Vagina (tissue), 2 donors: ENCODE measurements around the gene ALDH4A1. TPM values are rescaled to one million over a fixed set of nuclear protein-coding genes. Genes with fewer than 3 reads are reported as not detected.
A peak's percentile ranks its signal among the peaks of the same experiment; 100 is the strongest.

Experiments used
- DNase-seq, 2 donors: peaks; one replicate each; pipeline ENCODE4 v3.0.0-alpha.2; 2017; ENCODE audit errors: extremely low spot score in 2 of 2
- H3K27ac ChIP-seq: fragments of 200-600 bp; sonication (generic); one replicate; pipeline ENCODE4 v1.5.1; 2019
- H3K27me3 ChIP-seq: fragments of 200-600 bp; sonication (generic); one replicate; pipeline ENCODE4 v1.5.1; 2019
- H3K36me3 ChIP-seq, 2 donors: fragments of 200-600 bp; sonication (generic); one replicate each; pipeline ENCODE4 v1.5.1; 2017 to 2019
- H3K4me1 ChIP-seq: fragments of 200-600 bp; sonication (generic); one replicate; pipeline ENCODE4 v1.5.1; 2019
- H3K4me3 ChIP-seq, 2 donors: fragments of 200-600 bp; sonication (generic); 1 replicate in 1 of 2; 2 replicates in 1 of 2; pipeline ENCODE4 v1.5.1; 2016 to 2019
- H3K9me3 ChIP-seq: fragments of 200-600 bp; sonication (generic); one replicate; pipeline ENCODE4 v1.5.1; 2019
- POLR2A ChIP-seq, 2 donors: fragments of 450-650 bp; IDR thresholded peaks; one replicate each; pipeline ENCODE4 v1.6.1; 2017; ENCODE audit warnings: antibody characterized with exemption in 2 of 2, mild to moderate bottlenecking in 2 of 2, moderate library complexity in 2 of 2
- POLR2AphosphoS5 ChIP-seq, 2 donors: sonication (generic); formaldehyde crosslinking; IDR thresholded peaks; one replicate each; pipeline ENCODE4 v1.9.0; 2017; ENCODE audit warnings: antibody characterized with exemption in 2 of 2, mild to moderate bottlenecking in 2 of 2, low read depth in 1 of 2; ENCODE audit not compliant: insufficient read depth in 1 of 2
- intact Hi-C: fragments of 100-400 bp; cut with DNase I; formaldehyde crosslinking; loops from one replicate; pipeline ENCODE4 v1.15.1; 2023
- total RNA-seq: library from RNA; depleted of rRNA; stranded (reverse); fragments of >200 nt; gene quantifications from one replicate; pipeline ENCODE4 v1.2.3, GENCODE V29; 2016
- TF ChIP-seq, protein P1 (sequence below), 3 experiments: fragments of 450-650 bp in 2 of 3; fragments of 200-600 bp in 1 of 3; sonication (generic) in 1 of 3; IDR thresholded peaks; one replicate each; pipeline ENCODE4 v1.5.1; 2017 to 2019; ENCODE audit warnings: antibody characterized with exemption in 3 of 3, mild to moderate bottlenecking in 2 of 3, moderate library complexity in 2 of 3

The ALDH4A1 gene
- total RNA-seq, 1 donor from 2014 or later, result 39.5 TPM

DNA sequence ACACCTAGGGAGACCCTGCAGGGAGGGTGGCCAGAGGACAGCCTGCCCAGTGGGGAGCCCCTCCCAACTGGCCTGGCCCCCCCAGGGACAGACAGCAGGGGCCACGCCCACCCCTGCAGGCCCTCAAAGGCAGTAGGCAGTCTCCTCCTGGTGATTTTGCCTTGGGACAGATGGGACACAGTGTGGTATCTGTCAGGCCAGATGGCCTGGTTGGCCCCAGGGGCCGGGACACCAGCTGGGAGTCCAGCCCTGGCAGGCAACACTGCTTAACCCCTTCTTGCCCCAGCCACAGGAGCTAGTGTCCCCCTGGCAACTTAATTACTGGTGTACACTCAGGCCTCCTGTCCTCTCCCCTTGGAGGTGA lies 36.3 kb upstream of the ALDH4A1 start:
- DNase-seq, result no peak
- Histone ChIP-seq H3K36me3 (no peaks in the 10 kb centered on the region), H3K27me3 (no peaks in the 10 kb centered on the region), H3K4me1 (peaks cover 49% of the 10 kb centered on the region), H3K27ac (peak overlapping the region; percentile 6), H3K9me3 (no peaks in the 10 kb centered on the region), H3K4me3 (no peak overlapping the region)
- intact Hi-C loops, result no loop called here
- TF ChIP-seq POLR2A (IDR thresholded peaks at IDR 0.05), result no peak
- no peak for TF ChIP-seq POLR2AphosphoS5 (IDR thresholded peaks at IDR 0.05; ENCODE audit: insufficient read depth in 1 of 2, low read depth in 1 of 2)
- TF ChIP-seq, protein P1, sequence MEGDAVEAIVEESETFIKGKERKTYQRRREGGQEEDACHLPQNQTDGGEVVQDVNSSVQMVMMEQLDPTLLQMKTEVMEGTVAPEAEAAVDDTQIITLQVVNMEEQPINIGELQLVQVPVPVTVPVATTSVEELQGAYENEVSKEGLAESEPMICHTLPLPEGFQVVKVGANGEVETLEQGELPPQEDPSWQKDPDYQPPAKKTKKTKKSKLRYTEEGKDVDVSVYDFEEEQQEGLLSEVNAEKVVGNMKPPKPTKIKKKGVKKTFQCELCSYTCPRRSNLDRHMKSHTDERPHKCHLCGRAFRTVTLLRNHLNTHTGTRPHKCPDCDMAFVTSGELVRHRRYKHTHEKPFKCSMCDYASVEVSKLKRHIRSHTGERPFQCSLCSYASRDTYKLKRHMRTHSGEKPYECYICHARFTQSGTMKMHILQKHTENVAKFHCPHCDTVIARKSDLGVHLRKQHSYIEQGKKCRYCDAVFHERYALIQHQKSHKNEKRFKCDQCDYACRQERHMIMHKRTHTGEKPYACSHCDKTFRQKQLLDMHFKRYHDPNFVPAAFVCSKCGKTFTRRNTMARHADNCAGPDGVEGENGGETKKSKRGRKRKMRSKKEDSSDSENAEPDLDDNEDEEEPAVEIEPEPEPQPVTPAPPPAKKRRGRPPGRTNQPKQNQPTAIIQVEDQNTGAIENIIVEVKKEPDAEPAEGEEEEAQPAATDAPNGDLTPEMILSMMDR (IDR thresholded peaks at IDR 0.05), result no peak

DNA sequence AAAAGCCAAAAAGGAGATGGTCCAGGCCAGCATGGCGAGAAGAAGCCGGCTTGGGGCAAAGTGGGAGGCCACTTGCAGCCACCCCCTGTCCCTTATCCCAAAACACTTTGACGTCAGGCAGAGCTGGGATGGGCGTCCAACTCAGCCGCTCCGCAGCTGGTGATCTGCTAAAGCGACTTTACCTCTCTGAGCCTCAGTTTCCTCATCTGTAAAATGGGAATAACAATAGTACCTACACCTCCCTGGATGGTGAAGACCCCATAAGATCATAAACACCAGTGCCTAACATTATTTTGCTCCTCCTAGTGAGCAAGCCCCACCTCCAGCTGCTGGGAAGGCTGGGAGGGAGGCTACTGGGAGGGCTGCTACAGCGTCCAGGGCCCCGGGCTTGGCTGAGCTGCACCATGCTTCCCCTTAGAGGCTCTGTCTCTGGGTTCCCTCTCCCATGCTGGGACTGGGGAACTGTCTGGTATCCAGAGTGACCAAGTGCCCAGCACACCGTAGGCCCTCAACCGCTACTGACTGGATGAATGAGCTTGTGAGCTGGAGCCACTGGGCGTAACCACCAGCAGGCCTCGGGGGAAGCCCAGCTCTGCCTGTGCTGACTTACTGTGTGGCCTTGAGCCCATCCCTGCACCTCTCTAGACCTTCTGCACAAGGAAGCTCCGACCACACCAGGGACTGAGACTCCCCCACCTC lies 35.8 kb upstream of the ALDH4A1 start:
- peak overlapping the region; percentile 6 for H3K27ac ChIP-seq
- peaks cover 52% of the 10 kb centered on the region for H3K4me1 ChIP-seq
- DNase-seq, result no peak
- no peaks in the 10 kb centered on the region for H3K27me3 ChIP-seq
- intact Hi-C loops, result no loop called here
- TF ChIP-seq POLR2AphosphoS5 (IDR thresholded peaks at IDR 0.05; ENCODE audit: insufficient read depth in 1 of 2, low read depth in 1 of 2) (no peak), POLR2A (IDR thresholded peaks at IDR 0.05) (no peak)
- TF ChIP-seq, protein P1 (IDR thresholded peaks at IDR 0.05), result no peak
- H3K4me3 ChIP-seq, result no peak overlapping the region
- no peaks in the 10 kb centered on the region for H3K36me3 ChIP-seq
- no peaks in the 10 kb centered on the region for H3K9me3 ChIP-seq

DNA sequence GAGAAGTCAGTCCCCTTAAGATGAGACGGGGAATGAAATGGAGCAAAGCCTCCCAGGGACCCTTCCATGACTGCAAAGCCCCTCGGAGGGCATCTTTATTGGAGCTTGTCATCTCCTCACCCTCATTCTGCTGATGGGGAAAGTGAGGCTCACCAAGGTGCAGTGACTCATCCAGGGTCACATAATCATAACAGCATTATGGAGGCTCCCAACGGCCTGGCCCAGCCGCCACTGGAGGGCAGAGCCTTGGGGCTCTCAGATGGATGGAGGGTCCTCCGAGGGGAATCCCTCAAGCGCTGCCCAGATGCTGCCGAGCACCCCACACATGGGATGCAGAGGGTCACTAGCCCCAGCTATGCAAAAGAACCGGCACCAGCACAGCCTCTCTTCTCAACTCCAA lies 35.2 kb upstream of the ALDH4A1 start:
- no peak for DNase-seq
- no peaks in the 10 kb centered on the region for H3K27me3 ChIP-seq
- no peak overlapping the region for H3K4me3 ChIP-seq
- peaks cover 58% of the 10 kb centered on the region for H3K4me1 ChIP-seq
- intact Hi-C loops, result no loop called here
- no peak for TF ChIP-seq POLR2A (IDR thresholded peaks at IDR 0.05)
- TF ChIP-seq, protein P1 (IDR thresholded peaks at IDR 0.05), result no peak
- TF ChIP-seq POLR2AphosphoS5 (IDR thresholded peaks at IDR 0.05; ENCODE audit: insufficient read depth in 1 of 2, low read depth in 1 of 2), result no peak
- H3K27ac ChIP-seq, result no peak overlapping the region
- no peaks in the 10 kb centered on the region for H3K9me3 ChIP-seq
- no peaks in the 10 kb centered on the region for H3K36me3 ChIP-seq

DNA sequence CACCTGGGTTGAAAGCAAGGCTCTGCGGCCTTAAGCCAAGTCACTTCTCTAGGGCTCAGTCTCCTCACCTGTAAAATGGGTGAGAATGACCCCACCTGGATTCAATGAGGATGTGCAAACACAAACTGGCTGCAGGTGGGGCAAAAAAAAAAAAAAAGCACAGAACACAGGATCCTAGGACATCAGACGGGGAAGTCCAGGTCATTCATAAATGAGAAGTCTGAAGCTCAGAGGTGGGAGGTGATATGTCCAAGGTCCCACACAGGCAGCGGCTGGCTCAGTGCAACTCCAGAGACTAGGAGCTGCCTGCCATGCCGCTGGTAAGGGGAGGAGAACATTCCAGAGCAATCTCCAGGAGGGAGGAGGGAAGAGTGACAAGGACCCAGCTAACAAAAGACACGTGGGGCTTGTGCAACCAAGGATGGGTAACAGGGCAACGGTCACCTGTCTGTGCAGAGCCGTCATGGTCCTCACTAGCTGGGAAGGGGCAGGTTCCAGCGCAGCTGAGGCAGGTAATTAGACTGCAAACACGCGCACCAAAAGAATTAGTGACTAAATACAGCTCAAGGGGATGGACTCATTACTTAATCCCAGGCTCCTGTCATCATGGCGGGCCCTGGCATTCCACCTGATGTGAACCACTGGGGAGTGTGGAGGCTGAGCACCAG lies 34.6 kb upstream of the ALDH4A1 start:
- no peaks in the 10 kb centered on the region for H3K9me3 ChIP-seq
- DNase-seq, result no peak
- TF ChIP-seq POLR2A (IDR thresholded peaks at IDR 0.05), result no peak
- TF ChIP-seq POLR2AphosphoS5 (IDR thresholded peaks at IDR 0.05; ENCODE audit: insufficient read depth in 1 of 2, low read depth in 1 of 2), result no peak
- TF ChIP-seq, protein P1 (IDR thresholded peaks at IDR 0.05), result no peak
- H3K27me3 ChIP-seq, result no peaks in the 10 kb centered on the region
- intact Hi-C loops, result no loop called here
- no peaks in the 10 kb centered on the region for H3K36me3 ChIP-seq
- H3K27ac ChIP-seq, result no peak overlapping the region
- peaks cover 56% of the 10 kb centered on the region for H3K4me1 ChIP-seq
- H3K4me3 ChIP-seq, result no peak overlapping the region

DNA sequence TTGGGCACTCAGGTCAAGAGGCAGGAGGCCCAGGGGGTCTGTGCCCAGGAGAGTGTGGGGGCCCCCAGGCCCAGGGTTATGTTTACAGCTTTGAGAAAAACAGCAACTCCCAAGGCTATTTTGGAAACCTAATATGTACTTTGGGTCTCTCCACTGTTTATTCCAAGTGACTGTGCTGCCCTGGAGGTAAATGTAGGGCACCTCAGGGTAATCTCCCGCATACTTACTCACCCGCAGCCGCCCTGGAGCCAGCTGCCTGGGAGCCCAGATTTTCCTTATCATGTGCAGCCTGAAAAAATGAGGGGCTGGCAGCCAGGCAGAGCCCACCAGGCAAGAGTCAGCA lies 34.1 kb upstream of the ALDH4A1 start:
- TF ChIP-seq POLR2A (IDR thresholded peaks at IDR 0.05) (no peak), POLR2AphosphoS5 (IDR thresholded peaks at IDR 0.05; ENCODE audit: insufficient read depth in 1 of 2, low read depth in 1 of 2) (no peak)
- TF ChIP-seq, protein P1 (IDR thresholded peaks at IDR 0.05), result no peak
- intact Hi-C loops, result no loop called here
- DNase-seq, result no peak
- H3K27ac ChIP-seq, result no peak overlapping the region
- no peaks in the 10 kb centered on the region for H3K9me3 ChIP-seq
- H3K4me1 ChIP-seq, result peaks cover 51% of the 10 kb centered on the region
- H3K36me3 ChIP-seq, result no peaks in the 10 kb centered on the region
- H3K27me3 ChIP-seq, result no peaks in the 10 kb centered on the region
- H3K4me3 ChIP-seq, result no peak overlapping the region
